HepG2 (cell line): ENCODE data around the gene DDX11.
"Not testable (repeated sequence)": the region's sequence is repeated elsewhere in the genome, so short reads cannot be mapped to it uniquely, and the experiment has no call there.

ENCODE experiments used
- CBFB ChIP-seq: sonication (generic); formaldehyde crosslinking; IDR thresholded peaks from 2 replicates; pipeline ENCODE4 v1.4.0; 2020; ENCODE audit warnings: missing genetic modification reagents
- MAF1 ChIP-seq: sonication (generic); formaldehyde crosslinking; IDR thresholded peaks from 2 replicates; pipeline ENCODE4 v1.5.0; 2020; ENCODE audit warnings: missing genetic modification reagents, borderline replicate concordance
- MAZ ChIP-seq, 2 experiments: sonication (generic) in 1 of 2; formaldehyde crosslinking in 1 of 2; IDR thresholded peaks; 2 replicates each; pipeline versions ENCODE4 v1.5.0 to v1.6.1; 2012 to 2020; ENCODE audit warnings: low read depth in 2 of 2, mild to moderate bottlenecking in 2 of 2, borderline replicate concordance in 1 of 2, improper control_type of control experiment in 1 of 2, low read length in 1 of 2, missing genetic modification reagents in 1 of 2, moderate library complexity in 1 of 2
- POGK ChIP-seq: sonication (generic); formaldehyde crosslinking; conservative IDR thresholded peaks from 2 replicates; pipeline ENCODE4 v1.8.0; 2022; ENCODE audit warnings: mild to moderate bottlenecking, moderate library complexity, missing genetic modification reagents
- SIN3A ChIP-seq: IDR thresholded peaks from 2 replicates; pipeline ENCODE4 v1.6.1; 2011; ENCODE audit warnings: low read depth, mild to moderate bottlenecking, control low read depth, low read length, borderline replicate concordance
- SIX1 ChIP-seq: sonication (generic); formaldehyde crosslinking; IDR thresholded peaks from 2 replicates; pipeline ENCODE4 v1.4.0; 2020; ENCODE audit warnings: missing genetic modification reagents, borderline replicate concordance
- TCF7L2 ChIP-seq: IDR thresholded peaks from 2 replicates; pipeline ENCODE4 v1.6.1; 2011; ENCODE audit warnings: mild to moderate bottlenecking, low read depth, low read length, moderate library complexity
- TEF ChIP-seq: sonication (generic); formaldehyde crosslinking; IDR thresholded peaks from 2 replicates; pipeline ENCODE4 v1.5.0; 2020; ENCODE audit warnings: missing genetic modification reagents
- ZNF274 ChIP-seq: sonication (generic); formaldehyde crosslinking; IDR thresholded peaks from 2 replicates; pipeline ENCODE4 v1.5.1; 2020; ENCODE audit warnings: mild to moderate bottlenecking, missing genetic modification reagents
- TF ChIP-seq, protein P1 (sequence below): sonication (generic); formaldehyde crosslinking; IDR thresholded peaks from 2 replicates; pipeline ENCODE4 v1.8.1; 2023; ENCODE audit warnings: mild to moderate bottlenecking, moderate library complexity, missing genetic modification reagents
- TF ChIP-seq, protein P2 (sequence below): sonication (generic); formaldehyde crosslinking; IDR thresholded peaks from 2 replicates; pipeline ENCODE4 v1.4.0; 2020; ENCODE audit warnings: missing genetic modification reagents

DNA sequence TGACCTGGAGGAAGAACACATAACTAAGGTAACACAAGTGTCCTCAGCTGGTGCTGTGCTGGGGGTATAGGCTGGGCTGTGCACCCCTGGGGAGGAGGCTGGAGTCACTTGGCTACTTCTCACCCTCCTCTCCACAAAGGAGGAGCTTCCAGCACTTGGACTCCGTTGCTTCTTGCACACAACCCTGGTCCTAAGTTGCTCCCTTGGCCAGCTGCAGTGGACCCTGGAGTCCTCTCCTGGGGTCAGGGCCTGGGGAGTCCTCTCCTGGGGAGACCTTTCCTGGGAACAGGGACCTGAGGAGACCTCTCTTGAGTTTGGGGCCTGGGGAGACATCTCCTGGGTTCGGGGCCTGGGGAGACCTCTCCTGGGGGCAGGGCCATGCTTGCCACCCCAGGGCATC lies 14.3 kb downstream of the DDX11 start:
- TF ChIP-seq POGK (CRISPR knock-in tag); CBFB (CRISPR knock-in tag); SIN3A; TEF; SIX1 (CRISPR knock-in tag); TCF7L2; ZNF274 (CRISPR knock-in tag); MAZ (IDR thresholded peaks at IDR 0.05; ENCODE audit: borderline replicate concordance, low read depth, low read length); MAZ (CRISPR knock-in tag; IDR thresholded peaks at IDR 0.05; ENCODE audit: low read depth); MAF1 (CRISPR knock-in tag): not testable (repeated sequence)
- TF ChIP-seq, protein P1, sequence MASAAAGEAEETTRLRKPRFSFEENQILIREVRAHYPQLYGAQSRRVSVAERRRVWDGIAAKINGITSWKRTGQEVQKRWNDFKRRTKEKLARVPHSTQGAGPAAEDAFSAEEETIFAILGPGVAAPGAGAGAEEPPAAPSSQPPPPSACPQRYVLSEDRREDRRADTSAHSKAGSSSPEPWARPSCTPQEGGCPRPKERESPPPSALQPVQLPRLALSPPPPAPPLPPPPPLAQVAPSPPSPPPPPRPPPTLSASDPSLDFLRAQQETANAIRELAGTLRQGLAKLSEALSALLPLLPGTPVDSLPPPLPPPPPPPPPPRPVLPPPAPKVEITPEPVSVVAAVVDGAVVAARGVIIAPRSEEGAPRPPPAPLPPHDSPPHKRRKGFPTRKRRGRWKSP (CRISPR knock-in tag) = not testable (repeated sequence)
- TF ChIP-seq, protein P2, sequence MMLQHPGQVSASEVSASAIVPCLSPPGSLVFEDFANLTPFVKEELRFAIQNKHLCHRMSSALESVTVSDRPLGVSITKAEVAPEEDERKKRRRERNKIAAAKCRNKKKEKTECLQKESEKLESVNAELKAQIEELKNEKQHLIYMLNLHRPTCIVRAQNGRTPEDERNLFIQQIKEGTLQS (CRISPR knock-in tag) = not testable (repeated sequence)
